RWPE2 (cell line): ENCODE data around the gene HOTAIR.

ENCODE experiments used
- ATAC-seq: fragments of 200-7000 bp; cut with Tn5 transposase; 3 replicates; pipeline ENCODE4 v1.9.1; 2021; ENCODE audit warnings: low read depth
- DNase-seq: peaks from one replicate; pipeline ENCODE4 v3.0.0-alpha.2; 2020; ENCODE audit warnings: low spot score
- H3K27ac ChIP-seq: fragments of 450-650 bp; 2 replicates; pipeline ENCODE4 v1.5.1; 2017; ENCODE audit warnings: mild to moderate bottlenecking; ENCODE audit not compliant: poor library complexity, severe bottlenecking
- H3K27me3 ChIP-seq: fragments of 250-450 bp; sonication (Bioruptor Pico); 2 replicates; pipeline ENCODE4 v1.5.1; 2021; ENCODE audit warnings: mild to moderate bottlenecking, moderate library complexity; ENCODE audit not compliant: insufficient read depth, poor library complexity, severe bottlenecking
- H3K36me3 ChIP-seq: fragments of 250-450 bp; sonication (Bioruptor Pico); 2 replicates; pipeline ENCODE4 v1.5.1; 2020; ENCODE audit warnings: low read depth, mild to moderate bottlenecking, moderate library complexity
- H3K4me1 ChIP-seq: fragments of 250-450 bp; sonication (Bioruptor Pico); 2 replicates; pipeline ENCODE4 v1.5.1; 2021; ENCODE audit warnings: mild to moderate bottlenecking, moderate library complexity; ENCODE audit not compliant: insufficient read depth, poor library complexity, severe bottlenecking
- H3K4me3 ChIP-seq: fragments of 250-450 bp; sonication (Bioruptor Pico); 2 replicates; pipeline ENCODE4 v1.5.1; 2021; ENCODE audit warnings: mild to moderate bottlenecking, moderate library complexity; ENCODE audit not compliant: severe bottlenecking
- H3K9me3 ChIP-seq: fragments of 250-450 bp; sonication (Bioruptor Pico); 2 replicates; pipeline ENCODE4 v1.5.1; 2021; ENCODE audit warnings: mild to moderate bottlenecking, moderate library complexity; ENCODE audit not compliant: severe bottlenecking
- TF ChIP-seq, protein P1 (sequence below): fragments of 450-650 bp; IDR thresholded peaks from one replicate; pipeline ENCODE4 v1.5.1; 2017; ENCODE audit warnings: mild to moderate bottlenecking, moderate library complexity; ENCODE audit not compliant: poor library complexity, severe bottlenecking

Gene HOTAIR

DNA sequence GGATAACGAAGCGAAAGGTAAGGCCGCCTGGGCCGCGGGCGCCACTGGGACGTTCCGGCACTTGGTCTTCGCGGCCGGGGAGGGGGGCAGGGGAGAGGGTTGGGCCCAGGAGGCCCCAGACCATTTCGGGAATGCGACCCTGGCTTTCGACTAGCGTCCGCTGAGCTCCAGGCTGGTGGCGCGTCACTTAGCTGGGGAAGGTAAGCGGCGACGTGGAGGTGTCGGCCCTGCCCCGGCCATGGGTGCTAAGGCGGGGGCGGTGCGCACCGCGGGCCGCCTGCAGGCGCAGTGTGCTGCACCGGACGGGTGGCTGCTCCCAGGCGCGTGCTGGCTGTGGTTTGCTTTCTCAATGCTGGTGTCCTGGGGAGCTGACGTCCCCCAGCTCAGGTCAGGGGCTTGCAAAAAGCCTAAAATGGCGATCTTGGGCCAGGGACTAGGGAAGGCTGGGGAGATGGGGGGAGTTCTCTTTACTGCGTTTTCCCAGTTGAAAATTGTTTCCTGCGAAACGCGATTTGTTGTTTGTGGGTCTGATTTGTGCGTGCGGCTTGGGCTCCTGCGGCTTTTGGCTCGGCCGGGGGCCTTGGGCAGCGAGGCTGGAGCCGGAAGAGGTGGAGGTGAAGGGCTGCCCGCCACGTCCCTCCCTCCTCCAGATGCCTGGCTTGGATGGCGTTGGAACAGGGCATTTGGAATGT lies 11.4 kb upstream of the HOTAIR start:
- Histone ChIP-seq H3K27me3 (peaks cover 93% of the 10 kb centered on the region), H3K9me3 (no peaks in the 10 kb centered on the region), H3K27ac (no peak overlapping the region), H3K4me1 (peaks cover 6% of the 10 kb centered on the region), H3K4me3 (peak overlapping the region; percentile 6), H3K36me3 (no peaks in the 10 kb centered on the region)
- TF ChIP-seq, protein P1, sequence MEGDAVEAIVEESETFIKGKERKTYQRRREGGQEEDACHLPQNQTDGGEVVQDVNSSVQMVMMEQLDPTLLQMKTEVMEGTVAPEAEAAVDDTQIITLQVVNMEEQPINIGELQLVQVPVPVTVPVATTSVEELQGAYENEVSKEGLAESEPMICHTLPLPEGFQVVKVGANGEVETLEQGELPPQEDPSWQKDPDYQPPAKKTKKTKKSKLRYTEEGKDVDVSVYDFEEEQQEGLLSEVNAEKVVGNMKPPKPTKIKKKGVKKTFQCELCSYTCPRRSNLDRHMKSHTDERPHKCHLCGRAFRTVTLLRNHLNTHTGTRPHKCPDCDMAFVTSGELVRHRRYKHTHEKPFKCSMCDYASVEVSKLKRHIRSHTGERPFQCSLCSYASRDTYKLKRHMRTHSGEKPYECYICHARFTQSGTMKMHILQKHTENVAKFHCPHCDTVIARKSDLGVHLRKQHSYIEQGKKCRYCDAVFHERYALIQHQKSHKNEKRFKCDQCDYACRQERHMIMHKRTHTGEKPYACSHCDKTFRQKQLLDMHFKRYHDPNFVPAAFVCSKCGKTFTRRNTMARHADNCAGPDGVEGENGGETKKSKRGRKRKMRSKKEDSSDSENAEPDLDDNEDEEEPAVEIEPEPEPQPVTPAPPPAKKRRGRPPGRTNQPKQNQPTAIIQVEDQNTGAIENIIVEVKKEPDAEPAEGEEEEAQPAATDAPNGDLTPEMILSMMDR, result no peak
- no peak for DNase-seq
- ATAC-seq, result peak; percentile 20; the same call in 1 of the 3 replicates

DNA sequence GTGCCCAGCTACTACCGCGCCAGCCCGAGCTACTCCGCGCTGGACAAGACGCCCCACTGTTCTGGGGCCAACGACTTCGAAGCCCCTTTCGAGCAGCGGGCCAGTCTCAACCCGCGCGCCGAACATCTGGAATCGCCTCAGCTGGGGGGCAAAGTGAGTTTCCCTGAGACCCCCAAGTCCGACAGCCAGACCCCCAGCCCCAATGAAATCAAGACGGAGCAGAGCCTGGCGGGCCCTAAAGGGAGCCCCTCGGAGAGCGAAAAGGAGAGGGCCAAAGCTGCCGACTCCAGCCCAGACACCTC lies 10.9 kb upstream of the HOTAIR start:
- Histone ChIP-seq H3K27me3 (peaks cover 93% of the 10 kb centered on the region), H3K4me3 (peak overlapping the region; percentile 6), H3K4me1 (peaks cover 6% of the 10 kb centered on the region), H3K9me3 (no peaks in the 10 kb centered on the region), H3K36me3 (no peaks in the 10 kb centered on the region), H3K27ac (no peak overlapping the region)
- ATAC-seq (no peak), DNase-seq (no peak)
- TF ChIP-seq, protein P1, result no peak

DNA sequence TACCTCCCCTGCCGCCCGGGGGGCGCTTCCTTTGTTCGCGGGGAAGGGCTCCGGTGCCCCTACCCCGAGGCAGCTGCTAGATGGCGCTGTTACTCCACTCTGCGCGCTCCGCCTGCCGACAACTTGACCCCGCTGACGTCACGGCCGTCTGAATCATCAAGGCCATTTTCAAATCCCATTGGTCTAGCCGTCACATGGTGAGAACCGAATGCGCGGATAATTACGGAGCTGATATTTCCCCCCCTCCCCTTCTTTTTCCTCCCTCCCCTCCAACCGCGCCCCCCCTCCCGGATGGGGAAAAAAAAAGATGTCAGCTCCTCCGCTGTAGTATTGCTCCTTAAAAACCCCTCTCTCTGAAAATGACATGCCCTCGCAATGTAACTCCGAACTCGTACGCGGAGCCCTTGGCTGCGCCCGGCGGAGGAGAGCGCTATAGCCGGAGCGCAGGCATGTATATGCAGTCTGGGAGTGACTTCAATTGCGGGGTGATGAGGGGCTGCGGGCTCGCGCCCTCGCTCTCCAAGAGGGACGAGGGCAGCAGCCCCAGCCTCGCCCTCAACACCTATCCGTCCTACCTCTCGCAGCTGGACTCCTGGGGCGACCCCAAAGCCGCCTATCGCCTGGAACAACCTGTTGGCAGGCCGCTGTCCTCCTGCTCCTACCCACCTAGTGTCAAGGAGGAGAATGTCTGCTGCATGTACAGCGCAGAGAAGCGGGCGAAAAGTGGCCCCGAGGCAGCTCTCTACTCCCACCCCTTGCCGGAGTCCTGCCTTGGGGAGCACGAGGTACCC lies 10.3 kb upstream of the HOTAIR start, which contains the start of gene HOXC10:
HOXC10 (plus strand) TSS at position 246 of the 791 bp plus-strand sequence; CDS start at position 360, 114 bp downstream.
- H3K27me3 ChIP-seq, result peaks cover 93% of the 10 kb centered on the region
- H3K4me1 ChIP-seq, result peaks cover 6% of the 10 kb centered on the region
- H3K4me3 ChIP-seq, result peak within 1 kb of the TSS; percentile 20
- ATAC-seq (peak; percentile 57), DNase-seq (peak; percentile 88)
- TF ChIP-seq, protein P1, result peak; percentile 78
- H3K27ac ChIP-seq, result no peak within 1 kb of the TSS
- no peaks in the 10 kb centered on the region for H3K9me3 ChIP-seq
- H3K36me3 ChIP-seq, result no peaks in the 10 kb centered on the region

DNA sequence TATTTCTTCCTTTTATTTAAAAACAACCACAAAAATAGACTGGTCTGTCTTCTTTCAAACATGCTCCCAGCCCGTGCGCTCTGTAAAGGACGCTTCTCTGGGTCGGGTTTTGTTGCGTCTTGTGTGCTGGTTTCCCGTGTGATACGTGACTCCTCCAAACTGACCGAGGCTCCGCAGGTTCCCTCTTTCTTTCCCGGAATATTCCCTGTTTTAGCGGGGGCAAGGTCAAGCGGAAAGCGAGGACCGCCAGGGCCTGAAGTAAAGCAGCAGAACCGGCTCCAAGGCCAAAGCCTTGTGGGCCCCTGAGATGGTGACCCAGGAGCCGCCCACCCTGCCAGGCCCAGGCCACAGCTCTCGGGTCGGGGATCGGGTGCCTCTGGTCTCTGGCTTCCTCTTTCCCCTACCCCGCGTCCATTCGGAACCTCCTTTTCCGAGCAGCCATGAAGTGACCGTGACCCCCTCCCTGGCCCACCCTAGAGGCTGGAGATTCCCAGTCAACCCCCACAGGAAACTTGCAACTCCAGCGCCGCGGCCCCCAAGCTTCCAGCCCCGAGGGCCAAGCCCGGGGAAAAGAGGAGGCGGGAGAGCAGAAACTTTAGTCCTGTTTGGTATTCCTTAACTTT lies 9.3 kb upstream of the HOTAIR start:
- TF ChIP-seq, protein P1, result no peak
- Histone ChIP-seq H3K27ac (no peak overlapping the region), H3K27me3 (peaks cover 93% of the 10 kb centered on the region), H3K4me1 (no peaks in the 10 kb centered on the region), H3K9me3 (no peaks in the 10 kb centered on the region), H3K36me3 (no peaks in the 10 kb centered on the region), H3K4me3 (no peak overlapping the region)
- DNase-seq (no peak), ATAC-seq (no peak)
